Tibial nerve (tissue), 3 donors: ENCODE results near the gene LIN37.

Source experiments
- CTCF ChIP-seq, 5 experiments: fragments of 200-600 bp in 3 of 5; fragments of 450-650 bp in 2 of 5; sonication (generic) in 3 of 5; IDR thresholded peaks; one replicate each; pipeline ENCODE4 v1.5.1; 2016 to 2019; ENCODE audit warnings: antibody characterized with exemption in 5 of 5, mild to moderate bottlenecking in 3 of 5, moderate library complexity in 2 of 5
- POLR2A ChIP-seq, 2 donors: fragments of 450-650 bp; IDR thresholded peaks; one replicate each; pipeline ENCODE4 v1.6.1; 2017; ENCODE audit warnings: antibody characterized with exemption in 2 of 2, mild to moderate bottlenecking in 2 of 2, moderate library complexity in 2 of 2

GRCh38 chr19:35781650-35782049 is 33.3 kb downstream of the LIN37 start:
- TF ChIP-seq CTCF (IDR thresholded peaks at IDR 0.05) (no peak), POLR2A (IDR thresholded peaks at IDR 0.05) (no peak)
